Measurements from ENCODE around the gene TGM1. TPM values are rescaled to one million over a fixed set of nuclear protein-coding genes. Genes with fewer than 3 reads are reported as not detected.

Gene TGM1
- 0.33 and 0.56 TPM in 2 replicates for total RNA-seq
- polyA plus RNA-seq = 1.5 and 1.9 TPM in 2 replicates

- no peak for DNase-seq (ENCODE audit: low spot score)
- H3K27ac ChIP-seq = no peak within 1 kb of the TSS
- no peaks in the 10 kb centered on the region for H3K36me3 ChIP-seq (replicated peaks; ENCODE audit: insufficient read depth, low read depth)
- H2AFZ ChIP-seq = no peak within 1 kb of the TSS
- no peak within 1 kb of the TSS for H3K4me3 ChIP-seq
- no peaks in the 10 kb centered on the region for H3K9me3 ChIP-seq (ENCODE audit: low read depth)
- no peaks in the 10 kb centered on the region for H3K79me2 ChIP-seq
- no peaks in the 10 kb centered on the region for H3K4me1 ChIP-seq (ENCODE audit: insufficient read depth)
- 67% methylated on average over 11 of the region's 14 CpGs for WGBS (ENCODE audit: low lambda C conversion rate, missing lambda C conversion rate)
- no peaks in the 10 kb centered on the region for H4K20me1 ChIP-seq (ENCODE audit: insufficient read depth, poor library complexity, severe bottlenecking)
- H3K9me2 ChIP-seq (replicated peaks; ENCODE audit: insufficient read depth) = no peaks in the 10 kb centered on the region
- no peak within 1 kb of the TSS for H3K4me2 ChIP-seq
- no peaks in the 10 kb centered on the region for H3K27me3 ChIP-seq
- no peak for TF ChIP-seq EZH2phosphoT487 (IDR thresholded peaks at IDR 0.05; ENCODE audit: low read depth, severe bottlenecking, unreplicated experiment)
- no peak for TF ChIP-seq EZH2 (IDR thresholded peaks at IDR 0.05; ENCODE audit: borderline replicate concordance)
- TF ChIP-seq CTCF (IDR thresholded peaks at IDR 0.05; ENCODE audit: poor library complexity) = no peak
These were observed at the start of gene TGM1 for GRCh38 chr14:24262821-24263733. TSS of gene TGM1 (minus strand) at chr14:24263177. CDS start at chr14:24262352, 825 bp downstream.

- no peak for DNase-seq (ENCODE audit: low spot score)
- Histone ChIP-seq H3K27me3 (no peaks in the 10 kb centered on the region), H2AFZ (no peak overlapping the region), H3K27ac (no peak overlapping the region), H3K4me1 (ENCODE audit: insufficient read depth) (peaks cover 5% of the 10 kb centered on the region), H3K4me3 (no peak overlapping the region), H3K36me3 (replicated peaks; ENCODE audit: insufficient read depth, low read depth) (no peaks in the 10 kb centered on the region), H3K9me3 (ENCODE audit: low read depth) (no peaks in the 10 kb centered on the region), H3K9me2 (replicated peaks; ENCODE audit: insufficient read depth) (no peaks in the 10 kb centered on the region), H3K4me2 (no peak overlapping the region), H4K20me1 (ENCODE audit: insufficient read depth, poor library complexity, severe bottlenecking) (no peaks in the 10 kb centered on the region), H3K79me2 (no peaks in the 10 kb centered on the region)
- TF ChIP-seq EZH2phosphoT487 (IDR thresholded peaks at IDR 0.05; ENCODE audit: low read depth, severe bottlenecking, unreplicated experiment) = no peak
- TF ChIP-seq CTCF (IDR thresholded peaks at IDR 0.05; ENCODE audit: poor library complexity) = no peak
- no peak for TF ChIP-seq EZH2 (IDR thresholded peaks at IDR 0.05; ENCODE audit: borderline replicate concordance)
- WGBS (ENCODE audit: low lambda C conversion rate, missing lambda C conversion rate) = 91% methylated on average over 1 of the region's 1 CpG
These were observed 49.0 kb upstream of the TGM1 start for GRCh38 chr14:24311837-24312615.

- 99% methylated on average over 81 of the region's 99 CpGs for WGBS (ENCODE audit: low lambda C conversion rate, missing lambda C conversion rate)
- Histone ChIP-seq H3K27ac (no peak within 1 kb of the TSS), H3K4me2 (no peak within 1 kb of the TSS), H3K9me2 (replicated peaks; ENCODE audit: insufficient read depth) (no peaks in the 10 kb centered on the region), H3K9me3 (ENCODE audit: low read depth) (no peaks in the 10 kb centered on the region), H3K79me2 (peaks cover 2% of the 10 kb centered on the region), H3K36me3 (replicated peaks; ENCODE audit: insufficient read depth, low read depth) (no peaks in the 10 kb centered on the region), H3K27me3 (no peaks in the 10 kb centered on the region), H3K4me1 (ENCODE audit: insufficient read depth) (peaks cover 5% of the 10 kb centered on the region), H2AFZ (no peak within 1 kb of the TSS), H3K4me3 (no peak within 1 kb of the TSS), H4K20me1 (ENCODE audit: insufficient read depth, poor library complexity, severe bottlenecking) (no peaks in the 10 kb centered on the region)
- no peak for TF ChIP-seq EZH2phosphoT487 (IDR thresholded peaks at IDR 0.05; ENCODE audit: low read depth, severe bottlenecking, unreplicated experiment)
- no peak for TF ChIP-seq EZH2 (IDR thresholded peaks at IDR 0.05; ENCODE audit: borderline replicate concordance)
- no peak for TF ChIP-seq CTCF (IDR thresholded peaks at IDR 0.05; ENCODE audit: poor library complexity)
- no peak for DNase-seq (ENCODE audit: low spot score)
These were observed 47.9 kb upstream of the TGM1 start, which contains the start of gene LTB4R for GRCh38 chr14:24310646-24311604. TSS of gene LTB4R (plus strand) at chr14:24311502. CDS start at chr14:24315652, 4,150 bp downstream.

All from hepatocyte (in vitro differentiated cells).